ENCODE data around the gene OSBPL2. TPM values are rescaled to one million over a fixed set of nuclear protein-coding genes. Genes with fewer than 3 reads are reported as not detected.
A peak's percentile ranks its signal among the peaks of the same experiment; 100 is the strongest.

Gene OSBPL2
- total and polyA plus RNA-seq, 5 donors: 20.0 to 61.6 (median 44.4) TPM

GRCh38 chr20:62331347-62331746, 93.0 kb downstream of the OSBPL2 start:
- no peak overlapping the region for H3K27ac ChIP-seq (ENCODE audit: low read length)
- no peaks in the 10 kb centered on the region for H3K9me3 ChIP-seq (ENCODE audit: control insufficient read depth, low read length)
- ATAC-seq: peak in 1 of 2 donors; percentile 62
- H3K4me3 ChIP-seq (ENCODE audit: low read length): no peak overlapping the region
- intact Hi-C loops (cut with DNase I): no loop called here
- H3K4me1 ChIP-seq (ENCODE audit: control insufficient read depth, insufficient read depth, low read length): no peaks in the 10 kb centered on the region
- 79% methylated on average over 19 of the region's 19 CpGs for WGBS
- H3K27me3 ChIP-seq (ENCODE audit: control insufficient read depth, insufficient read depth): no peaks in the 10 kb centered on the region
- DNase-seq: peak in 2 of 3 donors; percentile 21 to 66

DNA sequence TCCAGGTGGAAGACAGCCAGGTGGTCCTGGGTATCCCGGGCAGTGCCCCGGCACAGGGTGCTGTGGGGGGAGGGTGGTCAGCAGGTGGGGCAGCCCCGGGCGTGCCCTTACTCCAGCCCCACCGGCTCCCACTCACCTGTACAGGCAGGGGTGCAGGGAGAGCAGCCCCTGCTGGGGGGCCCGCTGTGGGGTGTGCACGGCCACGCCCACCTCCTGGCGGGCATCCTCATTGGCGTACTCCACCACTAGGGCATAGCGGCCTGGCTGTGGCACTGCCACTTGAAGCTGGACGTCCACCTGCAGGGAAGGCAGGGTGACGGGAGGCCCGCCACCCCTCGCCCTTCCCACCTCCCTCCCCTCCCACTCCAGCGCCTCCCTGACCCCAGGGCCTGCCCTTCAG, 94.1 kb downstream of the OSBPL2 start:
- no peak for ATAC-seq
- Histone ChIP-seq H3K27ac (ENCODE audit: low read length) (no peak overlapping the region), H3K27me3 (ENCODE audit: control insufficient read depth, insufficient read depth) (no peaks in the 10 kb centered on the region), H3K4me3 (ENCODE audit: low read length) (no peak overlapping the region), H3K9me3 (ENCODE audit: control insufficient read depth, low read length) (no peaks in the 10 kb centered on the region), H3K4me1 (ENCODE audit: control insufficient read depth, insufficient read depth, low read length) (no peaks in the 10 kb centered on the region)
- DNase-seq: peak in 2 of 3 donors; percentile 13 to 50
- intact Hi-C loops (cut with DNase I): no loop called here
- 81% methylated on average over 16 of the region's 16 CpGs for WGBS

- no peaks in the 10 kb centered on the region for H3K27me3 ChIP-seq (ENCODE audit: control insufficient read depth, insufficient read depth)
- intact Hi-C loops (cut with DNase I): no loop called here
- no peaks in the 10 kb centered on the region for H3K4me1 ChIP-seq (ENCODE audit: control insufficient read depth, insufficient read depth, low read length)
- H3K9me3 ChIP-seq (ENCODE audit: control insufficient read depth, low read length): no peaks in the 10 kb centered on the region
- ATAC-seq (no peak), DNase-seq (peak in 1 of 3 donors; percentile 29)
- no peak overlapping the region for H3K4me3 ChIP-seq (ENCODE audit: low read length)
- WGBS: 91% methylated on average over 34 of the region's 34 CpGs
- no peak overlapping the region for H3K27ac ChIP-seq (ENCODE audit: low read length)
These were observed 94.9 kb downstream of the OSBPL2 start for GRCh38 chr20:62332989-62333819.

DNA sequence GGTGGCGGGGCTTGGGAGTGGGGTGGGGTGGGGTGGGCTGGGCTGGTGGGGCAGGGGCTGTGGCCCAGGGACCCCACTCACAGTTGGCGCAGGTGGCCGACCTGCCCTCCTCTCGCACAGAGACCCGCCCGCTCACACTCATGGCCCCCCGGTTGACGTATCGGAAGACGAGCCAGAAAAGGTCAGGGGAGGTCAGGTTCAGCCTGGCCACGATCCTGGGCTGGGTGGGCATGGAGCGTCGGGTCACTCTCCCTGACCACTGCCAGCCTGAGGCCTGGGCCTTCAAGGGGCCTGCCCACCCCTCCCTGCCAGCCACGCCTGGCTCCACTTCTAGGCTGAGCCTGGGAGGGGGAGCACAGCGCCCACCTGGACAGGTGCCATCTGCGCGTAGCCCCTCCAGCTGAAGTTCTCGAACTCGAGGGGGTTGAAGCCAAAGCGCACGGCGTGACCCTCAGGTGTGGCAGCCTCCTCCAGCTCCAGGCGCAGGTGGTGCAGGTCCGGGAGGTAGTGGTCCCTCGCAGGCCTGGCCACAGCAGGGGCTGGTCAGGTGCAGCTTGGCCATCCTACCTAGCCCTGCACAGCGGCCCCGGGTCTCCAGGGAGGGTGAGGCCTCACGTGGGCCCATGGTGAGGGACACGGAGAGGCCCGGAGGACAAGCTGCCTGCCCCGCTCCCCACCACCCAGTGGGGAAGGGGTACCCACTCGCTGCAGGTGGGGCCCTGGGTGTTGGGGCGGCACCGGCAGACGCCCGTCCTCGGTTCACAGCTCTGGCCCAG, 95.7 kb downstream of the OSBPL2 start:
- no peaks in the 10 kb centered on the region for H3K4me1 ChIP-seq (ENCODE audit: control insufficient read depth, insufficient read depth, low read length)
- no peak overlapping the region for H3K27ac ChIP-seq (ENCODE audit: low read length)
- H3K27me3 ChIP-seq (ENCODE audit: control insufficient read depth, insufficient read depth): no peaks in the 10 kb centered on the region
- H3K4me3 ChIP-seq (ENCODE audit: low read length): no peak overlapping the region
- intact Hi-C loops (cut with DNase I): no loop called here
- peak in 2 of 3 donors; percentile 15 to 41 for DNase-seq
- no peak for ATAC-seq
- WGBS: 85% methylated on average over 37 of the region's 37 CpGs
- no peaks in the 10 kb centered on the region for H3K9me3 ChIP-seq (ENCODE audit: control insufficient read depth, low read length)

DNA sequence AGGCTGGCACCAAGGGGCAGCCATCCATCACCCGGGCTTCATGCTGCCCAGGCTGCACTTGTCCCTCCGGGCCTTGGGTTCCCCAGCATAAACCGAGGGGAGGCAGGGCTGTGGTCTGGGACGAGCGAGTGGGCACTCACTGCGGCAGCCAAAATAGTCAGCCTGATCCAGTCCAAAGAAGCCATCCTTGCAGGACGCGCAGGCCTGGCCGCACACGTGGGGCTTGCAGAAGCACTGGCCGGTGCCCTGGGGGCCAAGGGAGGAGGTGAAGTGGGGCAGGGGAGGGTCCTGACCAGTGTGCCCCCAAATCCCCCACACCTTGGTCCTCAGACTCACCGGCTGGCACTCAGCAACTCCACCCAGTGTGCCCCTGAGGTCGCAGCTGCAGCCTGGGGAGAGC, 96.6 kb downstream of the OSBPL2 start:
- H3K27me3 ChIP-seq (ENCODE audit: control insufficient read depth, insufficient read depth): no peaks in the 10 kb centered on the region
- H3K4me1 ChIP-seq (ENCODE audit: control insufficient read depth, insufficient read depth, low read length): no peaks in the 10 kb centered on the region
- no peak overlapping the region for H3K27ac ChIP-seq (ENCODE audit: low read length)
- no peaks in the 10 kb centered on the region for H3K9me3 ChIP-seq (ENCODE audit: control insufficient read depth, low read length)
- peak in 1 of 3 donors; percentile 33 for DNase-seq
- no peak overlapping the region for H3K4me3 ChIP-seq (ENCODE audit: low read length)
- WGBS: 91% methylated on average over 13 of the region's 13 CpGs
- ATAC-seq: no peak
- intact Hi-C loops (cut with DNase I): no loop called here

- no peak overlapping the region for H3K27ac ChIP-seq (ENCODE audit: low read length)
- WGBS: 91% methylated on average over 6 of the region's 6 CpGs
- H3K27me3 ChIP-seq (ENCODE audit: control insufficient read depth, insufficient read depth): no peaks in the 10 kb centered on the region
- intact Hi-C loops (cut with DNase I): no loop called here
- DNase-seq (peak in 1 of 3 donors; percentile 27), ATAC-seq (no peak)
- no peak overlapping the region for H3K4me3 ChIP-seq (ENCODE audit: low read length)
- no peaks in the 10 kb centered on the region for H3K4me1 ChIP-seq (ENCODE audit: control insufficient read depth, insufficient read depth, low read length)
- H3K9me3 ChIP-seq (ENCODE audit: control insufficient read depth, low read length): no peaks in the 10 kb centered on the region
These were observed 97.2 kb downstream of the OSBPL2 start for GRCh38 chr20:62335532-62335931.

GRCh38 chr20:62336329-62336728, 98.0 kb downstream of the OSBPL2 start:
- Histone ChIP-seq H3K27me3 (ENCODE audit: control insufficient read depth, insufficient read depth) (no peaks in the 10 kb centered on the region), H3K4me3 (ENCODE audit: low read length) (no peak overlapping the region), H3K9me3 (ENCODE audit: control insufficient read depth, low read length) (no peaks in the 10 kb centered on the region), H3K27ac (ENCODE audit: low read length) (no peak overlapping the region), H3K4me1 (ENCODE audit: control insufficient read depth, insufficient read depth, low read length) (no peaks in the 10 kb centered on the region)
- intact Hi-C loops (cut with DNase I): no loop called here
- 81% methylated on average over 11 of the region's 11 CpGs for WGBS
- no peak for ATAC-seq
- peak in 1 of 3 donors; percentile 16 for DNase-seq

- Histone ChIP-seq H3K9me3 (ENCODE audit: control insufficient read depth, low read length) (no peaks in the 10 kb centered on the region), H3K27ac (ENCODE audit: low read length) (no peak overlapping the region), H3K27me3 (ENCODE audit: control insufficient read depth, insufficient read depth) (no peaks in the 10 kb centered on the region), H3K4me1 (ENCODE audit: control insufficient read depth, insufficient read depth, low read length) (no peaks in the 10 kb centered on the region), H3K4me3 (ENCODE audit: low read length) (no peak overlapping the region)
- no peak for ATAC-seq
- WGBS: 94% methylated on average over 53 of the region's 53 CpGs
- peak in 1 of 3 donors; percentile 37 for DNase-seq
- intact Hi-C loops (cut with DNase I): no loop called here
These were observed 98.6 kb downstream of the OSBPL2 start for GRCh38 chr20:62336775-62337557.

- no peak overlapping the region for H3K4me3 ChIP-seq (ENCODE audit: low read length)
- intact Hi-C loops (cut with DNase I): no loop called here
- no peak overlapping the region for H3K27ac ChIP-seq (ENCODE audit: low read length)
- ATAC-seq (peak in 1 of 2 donors; percentile 9), DNase-seq (peak in 2 of 3 donors; percentile 34 to 39)
- no peaks in the 10 kb centered on the region for H3K9me3 ChIP-seq (ENCODE audit: control insufficient read depth, low read length)
- no peaks in the 10 kb centered on the region for H3K4me1 ChIP-seq (ENCODE audit: control insufficient read depth, insufficient read depth, low read length)
- H3K27me3 ChIP-seq (ENCODE audit: control insufficient read depth, insufficient read depth): no peaks in the 10 kb centered on the region
- 88% methylated on average over 34 of the region's 34 CpGs for WGBS
These were observed 99.4 kb downstream of the OSBPL2 start for GRCh38 chr20:62337558-62338293.

DNA sequence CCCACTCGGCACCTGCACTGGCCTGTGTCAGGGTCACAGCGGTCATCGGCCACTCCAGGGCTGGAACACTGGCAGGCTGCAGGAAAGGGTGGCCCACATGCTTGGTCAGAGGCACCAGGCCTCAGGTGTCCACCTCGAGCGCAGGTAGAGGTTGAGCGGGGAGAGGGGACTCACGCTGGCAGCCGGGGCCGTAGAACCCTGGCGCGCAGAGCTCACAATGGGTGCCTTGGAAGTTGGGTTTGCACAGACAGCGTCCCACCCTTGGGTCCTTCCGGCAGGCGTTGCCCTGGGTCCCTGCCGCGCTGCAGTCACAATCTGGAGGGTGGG, 99.9 kb downstream of the OSBPL2 start:
- intact Hi-C loops (cut with DNase I): no loop called here
- ATAC-seq (peak in 1 of 2 donors; percentile 4), DNase-seq (peak in 1 of 3 donors; percentile 30)
- no peak overlapping the region for H3K4me3 ChIP-seq (ENCODE audit: low read length)
- no peaks in the 10 kb centered on the region for H3K9me3 ChIP-seq (ENCODE audit: control insufficient read depth, low read length)
- no peak overlapping the region for H3K27ac ChIP-seq (ENCODE audit: low read length)
- 94% methylated on average over 16 of the region's 16 CpGs for WGBS
- H3K27me3 ChIP-seq (ENCODE audit: control insufficient read depth, insufficient read depth): no peaks in the 10 kb centered on the region
- H3K4me1 ChIP-seq (ENCODE audit: control insufficient read depth, insufficient read depth, low read length): no peaks in the 10 kb centered on the region

All from right cardiac atrium (tissue), 5 donors.